ENCODE results near the gene DCTN4.

Gene DCTN4

GRCh38 chr5:150734579-150735384 lies 24.0 kb downstream of the DCTN4 start:
- DNase-seq: peak; percentile 29 to 51

GRCh38 chr5:150731669-150732242 lies 27.1 kb downstream of the DCTN4 start:
- no peak for DNase-seq

- no peak for DNase-seq
Measured at GRCh38 chr5:150729859-150730258, 29.0 kb downstream of the DCTN4 start.

GRCh38 chr5:150723845-150724244 lies 35.0 kb downstream of the DCTN4 start:
- no peak for DNase-seq

DNA sequence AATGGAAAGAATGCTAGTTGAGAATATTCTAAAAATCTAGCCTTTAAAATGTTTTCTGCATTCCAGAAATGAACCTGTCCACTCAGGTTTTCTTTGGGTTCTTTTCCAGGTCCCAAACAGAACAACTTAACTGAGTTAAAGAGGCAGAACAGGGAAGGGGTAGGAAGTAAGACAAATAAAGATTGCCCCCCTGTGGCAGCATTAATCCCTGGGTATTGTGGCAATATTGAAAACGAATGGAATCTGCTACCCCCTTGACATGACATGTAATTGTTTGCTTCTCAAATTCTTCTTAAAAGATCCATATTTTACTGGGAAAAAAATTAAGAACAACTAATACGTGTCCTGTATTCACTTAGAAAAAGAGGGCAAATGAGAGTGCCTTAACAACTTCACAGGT lies 48.7 kb downstream of the DCTN4 start:
- DNase-seq: peak in 1 of 2 donors; percentile 4

DNA sequence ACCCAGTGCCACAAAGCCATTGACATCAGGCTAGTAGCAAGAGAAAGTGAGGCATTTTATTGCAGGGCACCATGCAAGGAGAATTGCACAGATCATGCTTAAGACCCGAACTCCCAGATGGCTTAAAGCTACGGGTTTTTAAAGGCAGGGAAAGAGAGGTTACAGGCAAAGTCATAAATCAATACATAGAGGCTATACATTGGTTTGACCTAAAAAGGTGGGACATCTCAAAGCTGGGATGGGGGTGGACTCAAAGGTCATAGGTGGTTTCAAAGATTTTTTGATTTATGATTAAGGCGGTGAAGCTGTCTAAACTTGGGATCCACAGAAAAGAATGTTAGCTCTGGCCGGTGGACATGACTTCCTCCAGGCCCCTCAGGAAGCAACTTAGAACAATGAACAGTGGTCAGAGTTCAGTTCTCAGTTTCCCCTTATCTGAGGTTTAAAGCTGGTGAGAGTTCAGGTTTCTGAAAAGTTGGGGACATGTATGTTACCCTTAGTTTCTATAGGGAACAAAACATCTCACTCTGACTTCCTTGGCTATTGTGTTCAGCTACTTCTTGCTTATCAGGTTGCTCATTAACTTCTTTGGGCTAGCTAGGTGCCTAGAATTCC lies 51.9 kb downstream of the DCTN4 start:
- no peak for DNase-seq

- no peak for DNase-seq
Measured at GRCh38 chr5:150703762-150704161, 55.1 kb downstream of the DCTN4 start.

- peak; percentile 75 to 80 for DNase-seq
Measured at GRCh38 chr5:150700594-150701377, 58.0 kb downstream of the DCTN4 start, which contains the start of gene RBM22. Gene RBM22, minus strand, starts transcription at chr5:150701062. Its CDS starts 77 bp downstream, at chr5:150700985.

DNA sequence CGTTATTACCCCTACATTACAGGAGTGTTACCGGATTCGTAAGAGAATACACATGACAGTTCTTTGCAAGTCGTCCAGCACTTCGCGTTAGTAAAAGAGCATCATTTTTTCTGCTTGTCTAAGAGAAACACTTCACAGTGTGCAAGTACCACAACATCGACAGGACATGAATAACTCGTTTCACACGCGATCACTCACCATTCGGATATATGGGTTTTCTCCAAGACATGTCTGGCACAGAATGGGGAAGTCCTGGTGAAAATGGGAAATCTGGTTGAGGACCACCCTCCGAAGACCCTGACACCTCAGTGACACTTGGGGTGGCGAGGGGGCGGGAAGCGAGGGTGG lies 58.6 kb downstream of the DCTN4 start:
- DNase-seq: no peak

GRCh38 chr5:150694612-150695011 lies 64.2 kb downstream of the DCTN4 start:
- no peak for DNase-seq

GRCh38 chr5:150692276-150692675 lies 66.5 kb downstream of the DCTN4 start:
- no peak for DNase-seq

GRCh38 chr5:150690760-150691159 lies 68.1 kb downstream of the DCTN4 start:
- no peak for DNase-seq

DNA sequence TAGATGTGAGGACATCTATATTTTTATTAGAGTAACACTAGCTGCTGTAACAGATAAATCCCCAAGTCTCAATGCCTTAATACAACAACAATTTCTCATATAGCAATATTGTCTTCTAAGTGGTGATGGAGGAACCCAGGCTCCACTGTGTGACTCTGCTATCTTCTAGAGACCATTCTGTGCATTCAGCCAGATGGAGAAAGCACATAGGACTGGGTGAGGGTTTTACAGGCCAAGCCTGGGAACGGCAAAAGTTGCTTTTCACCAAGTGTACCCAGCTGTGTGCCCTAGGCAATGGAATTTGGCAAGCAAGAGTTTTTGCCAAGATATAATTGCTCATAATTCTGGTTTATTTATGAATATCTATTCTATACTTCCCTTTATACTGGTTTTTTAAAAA lies 69.7 kb downstream of the DCTN4 start:
- no peak for DNase-seq

DNA sequence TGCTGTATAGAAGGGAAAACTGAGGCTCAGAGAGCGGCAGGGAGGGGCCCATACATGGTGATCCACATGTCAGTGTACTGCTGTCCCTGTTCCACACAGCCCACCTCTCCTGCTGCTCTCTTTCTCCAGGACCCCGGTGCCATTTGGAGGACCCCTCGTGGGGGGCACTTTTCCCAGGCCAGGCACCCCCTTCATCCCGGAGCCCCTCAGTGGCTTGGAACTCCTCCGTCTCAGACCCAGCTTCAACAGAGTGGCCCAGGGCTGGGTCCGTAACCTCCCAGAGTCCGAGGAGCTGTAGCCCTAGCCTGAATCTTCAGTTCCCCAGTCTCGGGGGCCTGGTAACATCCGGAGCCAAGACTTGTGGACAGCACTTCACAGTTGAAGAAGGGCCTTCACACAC lies 82.2 kb downstream of the DCTN4 start:
- no peak for DNase-seq

GRCh38 chr5:150675069-150675468 lies 83.7 kb downstream of the DCTN4 start:
- no peak for DNase-seq

DNA sequence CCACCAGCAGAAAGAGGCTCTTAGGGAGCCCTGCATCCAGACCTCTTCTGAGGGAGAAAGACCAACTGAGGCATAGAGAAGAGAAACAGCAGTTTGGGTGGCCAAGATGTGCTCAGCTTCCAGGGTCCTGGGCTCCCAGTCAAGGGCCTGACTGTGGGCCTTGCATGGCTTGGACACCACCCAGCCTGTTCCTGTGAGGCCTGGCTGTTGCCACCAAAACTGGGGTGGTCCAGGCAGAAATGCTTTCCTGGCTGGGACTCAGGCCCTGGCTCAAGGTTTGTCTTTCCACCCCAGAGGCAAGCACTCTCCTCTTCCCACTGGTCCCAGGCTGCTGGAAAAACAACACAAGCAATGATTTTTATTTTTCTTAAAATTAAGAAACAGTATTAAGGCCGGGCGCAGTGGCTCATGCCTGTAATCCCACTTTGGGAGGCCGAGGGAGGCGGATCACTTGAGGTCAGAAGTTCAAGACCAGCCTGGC lies 84.4 kb downstream of the DCTN4 start:
- DNase-seq: no peak

- no peak for DNase-seq
Measured at GRCh38 chr5:150672884-150673275, 85.9 kb downstream of the DCTN4 start.

- DNase-seq: peak; percentile 26 to 36
Measured at GRCh38 chr5:150672237-150672883, 86.5 kb downstream of the DCTN4 start.

DNA sequence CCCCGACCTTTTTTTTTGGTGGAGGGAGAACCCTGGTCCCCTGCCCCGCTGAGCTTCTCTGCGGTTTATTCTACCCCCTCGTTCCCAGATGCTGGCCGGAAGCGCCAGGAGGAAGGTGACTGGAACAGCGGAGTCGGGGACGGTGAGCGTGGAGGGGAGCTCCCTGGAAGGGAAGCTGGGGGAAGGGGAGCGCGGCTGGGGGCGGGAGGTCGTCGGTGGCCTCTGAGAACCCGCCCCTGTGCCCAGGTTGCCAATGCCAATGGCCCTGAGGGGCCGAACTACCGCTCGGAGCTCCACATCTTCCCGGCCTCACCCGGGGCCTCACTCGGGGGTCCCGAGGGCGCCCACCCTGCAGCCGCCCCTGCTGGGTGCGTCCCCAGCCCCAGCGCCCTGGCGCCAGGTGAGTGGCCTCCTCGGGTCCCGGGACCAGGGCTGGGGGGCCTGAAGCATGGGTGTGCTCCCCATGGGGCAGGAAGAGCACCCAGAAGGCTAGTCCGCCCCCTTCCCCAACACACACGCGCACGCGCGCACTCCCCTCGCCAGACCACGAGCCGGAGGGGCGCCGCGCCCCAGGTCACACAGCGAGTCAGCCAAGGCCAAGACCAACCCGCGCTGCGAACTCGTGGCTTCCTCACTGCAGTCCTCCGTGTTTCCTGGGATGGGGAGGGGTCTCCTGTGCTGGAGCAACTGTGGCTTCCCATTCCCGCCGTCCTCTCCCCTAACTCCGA lies 87.1 kb downstream of the DCTN4 start:
- peak in 1 of 2 donors; percentile 36 for DNase-seq

- DNase-seq: no peak
Measured at GRCh38 chr5:150670948-150671310, 87.9 kb downstream of the DCTN4 start.

DNA sequence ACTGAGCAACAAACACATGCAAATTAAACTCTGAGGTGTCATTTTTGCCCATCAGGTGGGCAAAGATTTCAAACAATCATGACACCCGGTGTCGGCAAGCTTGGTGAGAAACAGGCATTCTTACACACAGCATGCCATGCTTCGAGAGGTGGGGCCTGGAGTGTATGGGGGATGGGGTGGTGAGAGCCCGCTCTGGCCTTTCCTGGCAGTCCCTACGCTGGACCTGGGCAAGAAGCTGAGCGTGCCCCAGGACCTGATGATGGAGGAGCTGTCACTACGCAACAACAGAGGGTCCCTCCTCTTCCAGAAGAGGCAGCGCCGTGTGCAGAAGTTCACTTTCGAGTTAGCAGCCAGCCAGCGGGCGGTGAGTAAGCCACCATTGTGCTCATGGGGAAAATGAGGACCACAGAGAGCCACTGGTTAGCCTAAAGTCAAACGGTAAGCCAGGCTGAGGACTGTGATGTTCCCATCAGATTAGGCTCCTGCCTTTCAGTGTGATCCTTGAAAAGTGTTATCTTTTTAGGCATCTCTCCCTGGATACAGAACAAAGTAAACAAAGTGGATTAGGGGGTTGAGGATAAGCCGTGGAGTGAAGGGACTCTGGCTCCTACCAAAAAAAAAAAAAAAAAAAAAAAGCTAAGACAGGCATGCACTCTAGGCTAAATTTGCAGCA lies 88.4 kb downstream of the DCTN4 start:
- no peak for DNase-seq

Measured in bone marrow (tissue), 2 donors.